ENCODE results near the gene KRTAP10-12. TPM values are rescaled to one million over a fixed set of nuclear protein-coding genes. Genes with fewer than 3 reads are reported as not detected.

KRTAP10-12 gene
- total RNA-seq, 1 donor from 2014 or later = not detected

GRCh38 chr21:44650973-44651675 lies 45.8 kb upstream of the KRTAP10-12 start:
- Mint-ChIP-seq H3K27ac (ENCODE audit: unreplicated experiment) (no peak overlapping the region), H3K4me1 (no peaks in the 10 kb centered on the region), H3K4me3 (no peak overlapping the region), H3K9me3 (no peaks in the 10 kb centered on the region), H3K27me3 (ENCODE audit: low read depth) (peaks cover 6% of the 10 kb centered on the region), H3K36me3 (ENCODE audit: low read depth) (no peaks in the 10 kb centered on the region)
- no peak for DNase-seq (ENCODE audit: low read depth, low spot score)
- TF ChIP-seq CTCF (conservative IDR thresholded peaks at IDR 0.05) = no peak

GRCh38 chr21:44653123-44653522 lies 43.8 kb upstream of the KRTAP10-12 start:
- Mint-ChIP-seq H3K4me3 (no peak overlapping the region), H3K9me3 (peaks cover 2% of the 10 kb centered on the region), H3K27ac (ENCODE audit: unreplicated experiment) (no peak overlapping the region), H3K36me3 (ENCODE audit: low read depth) (no peaks in the 10 kb centered on the region), H3K27me3 (ENCODE audit: low read depth) (no peaks in the 10 kb centered on the region), H3K4me1 (no peaks in the 10 kb centered on the region)
- DNase-seq (ENCODE audit: low read depth, low spot score) = no peak
- no peak for TF ChIP-seq CTCF (conservative IDR thresholded peaks at IDR 0.05)

GRCh38 chr21:44653656-44654575 lies 43.1 kb upstream of the KRTAP10-12 start:
- H3K36me3 Mint-ChIP-seq (ENCODE audit: low read depth) = no peaks in the 10 kb centered on the region
- peaks cover 4% of the 10 kb centered on the region for H3K4me1 Mint-ChIP-seq
- H3K27me3 Mint-ChIP-seq (ENCODE audit: low read depth) = no peaks in the 10 kb centered on the region
- no peak for TF ChIP-seq CTCF (conservative IDR thresholded peaks at IDR 0.05)
- no peak overlapping the region for H3K4me3 Mint-ChIP-seq
- peaks cover 2% of the 10 kb centered on the region for H3K9me3 Mint-ChIP-seq
- no peak overlapping the region for H3K27ac Mint-ChIP-seq (ENCODE audit: unreplicated experiment)
- no peak for DNase-seq (ENCODE audit: low read depth, low spot score)

GRCh38 chr21:44654576-44655175 lies 42.3 kb upstream of the KRTAP10-12 start, which contains the start of gene KRTAP12-4:
Gene KRTAP12-4 (minus strand): TSS chr21:44654659. CDS start chr21:44654614, 45 bp downstream.
- no peak for DNase-seq (ENCODE audit: low read depth, low spot score)
- TF ChIP-seq CTCF (conservative IDR thresholded peaks at IDR 0.05) = no peak
- H3K27ac Mint-ChIP-seq (ENCODE audit: unreplicated experiment) = no peak within 1 kb of the TSS
- no peak within 1 kb of the TSS for H3K4me3 Mint-ChIP-seq
- peaks cover 8% of the 10 kb centered on the region for H3K4me1 Mint-ChIP-seq
- H3K36me3 Mint-ChIP-seq (ENCODE audit: low read depth) = no peaks in the 10 kb centered on the region
- no peaks in the 10 kb centered on the region for H3K27me3 Mint-ChIP-seq (ENCODE audit: low read depth)
- H3K9me3 Mint-ChIP-seq = peaks cover 2% of the 10 kb centered on the region

GRCh38 chr21:44656868-44657267 lies 40.1 kb upstream of the KRTAP10-12 start:
- Mint-ChIP-seq H3K9me3 (peaks cover 6% of the 10 kb centered on the region), H3K27me3 (ENCODE audit: low read depth) (no peaks in the 10 kb centered on the region), H3K4me3 (no peak overlapping the region), H3K36me3 (ENCODE audit: low read depth) (peaks cover 2% of the 10 kb centered on the region), H3K27ac (ENCODE audit: unreplicated experiment) (no peak overlapping the region), H3K4me1 (peaks cover 13% of the 10 kb centered on the region)
- no peak for DNase-seq (ENCODE audit: low read depth, low spot score)
- no peak for TF ChIP-seq CTCF (conservative IDR thresholded peaks at IDR 0.05)

All from neural crest cell (in vitro differentiated cells).